SKM-1 (cell line): ENCODE results near the gene HGS.
A peak's percentile ranks its signal among the peaks of the same experiment; 100 is the strongest.
"Not testable (repeated sequence)": the region's sequence is repeated elsewhere in the genome, so short reads cannot be mapped to it uniquely, and the experiment has no call there.

ENCODE experiments used
- DNase-seq: peaks from one replicate; lab custom pipeline; 2025; ENCODE audit not compliant: unreplicated experiment; lab: John Stamatoyannopoulos, UW

The HGS gene

GRCh38 chr17:81656118-81656743, 27.6 kb upstream of the HGS start, which contains the start of gene PDE6G:
Gene PDE6G, minus strand, starts transcription at chr17:81656542. Its CDS starts 3,237 bp downstream, at chr17:81653305.
- DNase-seq, result no peak

- DNase-seq, result peak; percentile 50
Measured at GRCh38 chr17:81656835-81657234, 27.0 kb upstream of the HGS start.

DNA sequence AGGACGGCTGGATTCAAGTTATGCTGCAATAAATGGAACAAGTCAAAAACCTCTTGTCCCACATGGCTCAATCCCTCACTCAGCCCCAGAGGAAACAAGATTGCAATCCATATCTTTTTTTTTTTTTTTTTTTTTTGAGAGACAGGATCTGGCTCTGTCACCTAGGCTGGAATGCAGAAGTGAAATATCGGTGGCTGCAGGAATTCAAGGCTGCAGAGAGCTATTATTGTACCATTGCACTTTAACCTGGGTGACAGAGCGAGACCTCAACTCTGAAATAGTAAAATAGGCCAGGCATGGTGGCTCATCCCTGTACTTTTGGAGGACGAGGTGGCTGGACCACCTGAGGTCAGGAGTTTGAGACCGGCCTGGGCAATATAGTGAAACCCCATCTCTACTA, 24.8 kb upstream of the HGS start:
- DNase-seq, result no peak

DNA sequence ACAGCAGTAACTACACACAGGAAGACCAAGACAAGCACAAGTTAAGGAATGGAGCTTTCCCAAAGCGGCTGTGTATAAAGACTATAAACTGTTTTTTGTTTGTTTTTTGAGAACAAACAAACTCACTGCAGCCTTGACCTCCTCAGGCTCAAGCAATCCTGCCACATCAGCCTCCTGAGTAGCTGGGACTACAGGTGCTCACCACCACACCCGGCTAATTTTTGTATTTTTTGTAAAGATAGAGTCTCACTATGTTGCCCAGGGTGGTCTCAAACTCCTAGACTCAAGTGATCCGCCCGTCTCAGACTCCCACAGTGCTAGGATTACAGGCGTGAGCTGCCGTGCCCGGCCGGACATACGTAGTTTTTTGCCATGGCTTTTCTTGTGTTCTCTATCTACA, 23.4 kb upstream of the HGS start:
- DNase-seq, result no peak

DNA sequence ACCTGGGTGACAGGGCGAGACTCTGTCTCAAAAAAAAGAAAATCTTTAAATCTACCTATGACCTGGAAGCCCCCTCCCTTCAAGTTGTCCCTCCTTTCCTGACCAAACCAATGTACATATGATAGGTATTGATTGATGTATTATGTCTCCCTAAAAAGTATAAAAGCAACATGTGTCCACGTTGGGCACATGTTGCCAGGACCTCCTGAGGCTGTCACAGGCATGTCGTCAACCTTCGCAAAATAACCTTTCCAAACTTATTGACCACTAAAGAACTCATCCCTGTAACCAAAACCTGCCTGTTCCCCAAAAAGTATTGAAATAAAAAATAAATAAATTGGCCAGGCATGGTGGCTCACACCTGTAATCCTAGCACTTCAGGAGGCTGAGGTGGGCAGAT, 21.8 kb upstream of the HGS start:
- DNase-seq, result no peak

DNA sequence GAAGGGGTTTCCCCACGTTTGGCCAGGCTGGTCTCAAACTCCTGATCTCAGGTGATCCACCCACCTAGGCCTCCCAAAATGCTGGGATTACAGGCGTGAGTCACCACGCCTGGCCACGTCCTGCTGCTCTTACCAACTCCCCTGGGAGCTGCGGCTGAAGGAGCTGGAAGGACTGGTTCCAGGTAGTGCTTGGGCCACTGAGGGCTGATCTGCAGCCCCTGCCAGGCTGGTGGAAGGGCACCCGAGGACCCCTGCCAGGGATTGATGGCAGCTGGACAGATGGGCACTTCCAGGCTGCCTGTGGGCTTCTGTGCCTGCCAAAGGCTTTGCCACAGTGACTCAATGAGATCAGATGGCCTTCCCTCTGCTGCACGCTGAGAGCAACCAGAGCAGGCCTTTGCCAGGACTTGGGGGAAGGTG, 19.8 kb upstream of the HGS start:
- no peak for DNase-seq

DNA sequence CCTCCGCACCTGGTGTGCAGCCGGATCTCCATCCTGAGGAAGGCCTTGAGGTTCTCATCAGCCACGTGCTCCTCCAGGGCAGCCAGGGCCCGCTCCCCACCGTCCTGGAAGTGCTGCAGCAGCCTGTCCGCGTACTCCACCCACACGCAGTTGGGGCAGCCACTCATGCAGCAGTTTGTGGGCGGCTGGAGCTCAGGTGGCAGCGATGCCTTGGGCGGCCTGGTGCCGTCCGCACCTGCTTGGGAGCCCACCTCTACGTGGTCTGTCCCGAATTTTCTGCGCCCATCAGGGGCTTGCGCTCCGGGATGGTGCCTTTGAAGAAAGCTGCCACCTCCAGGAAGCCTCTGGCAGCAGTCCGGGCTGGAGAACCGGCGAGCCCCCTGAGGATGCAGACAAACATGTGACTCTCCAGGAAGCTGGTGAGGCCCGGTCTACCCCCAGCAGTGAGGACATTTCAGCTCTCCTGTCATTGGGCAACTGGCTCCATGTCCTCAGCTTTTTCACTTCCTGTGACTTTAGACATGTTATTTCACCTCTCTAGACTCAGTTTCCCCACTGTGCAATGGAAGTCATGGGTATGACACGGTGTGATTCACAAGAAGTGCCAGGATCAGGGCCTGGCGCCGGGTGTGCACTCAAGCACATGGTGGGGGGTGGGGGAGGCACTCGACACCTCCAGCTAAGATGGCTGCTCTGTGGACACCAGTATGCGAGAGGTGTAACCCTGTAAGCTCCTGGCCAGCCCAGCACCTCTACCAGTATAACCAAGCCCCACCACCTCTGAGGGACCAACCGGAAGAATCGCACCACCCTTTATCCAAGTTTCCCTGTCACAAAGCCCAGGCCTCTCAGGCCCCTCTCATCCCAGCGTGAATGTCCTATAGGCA, 18.4 kb upstream of the HGS start:
- DNase-seq, result no peak

GRCh38 chr17:81666092-81666341, 17.8 kb upstream of the HGS start:
- no peak for DNase-seq

DNA sequence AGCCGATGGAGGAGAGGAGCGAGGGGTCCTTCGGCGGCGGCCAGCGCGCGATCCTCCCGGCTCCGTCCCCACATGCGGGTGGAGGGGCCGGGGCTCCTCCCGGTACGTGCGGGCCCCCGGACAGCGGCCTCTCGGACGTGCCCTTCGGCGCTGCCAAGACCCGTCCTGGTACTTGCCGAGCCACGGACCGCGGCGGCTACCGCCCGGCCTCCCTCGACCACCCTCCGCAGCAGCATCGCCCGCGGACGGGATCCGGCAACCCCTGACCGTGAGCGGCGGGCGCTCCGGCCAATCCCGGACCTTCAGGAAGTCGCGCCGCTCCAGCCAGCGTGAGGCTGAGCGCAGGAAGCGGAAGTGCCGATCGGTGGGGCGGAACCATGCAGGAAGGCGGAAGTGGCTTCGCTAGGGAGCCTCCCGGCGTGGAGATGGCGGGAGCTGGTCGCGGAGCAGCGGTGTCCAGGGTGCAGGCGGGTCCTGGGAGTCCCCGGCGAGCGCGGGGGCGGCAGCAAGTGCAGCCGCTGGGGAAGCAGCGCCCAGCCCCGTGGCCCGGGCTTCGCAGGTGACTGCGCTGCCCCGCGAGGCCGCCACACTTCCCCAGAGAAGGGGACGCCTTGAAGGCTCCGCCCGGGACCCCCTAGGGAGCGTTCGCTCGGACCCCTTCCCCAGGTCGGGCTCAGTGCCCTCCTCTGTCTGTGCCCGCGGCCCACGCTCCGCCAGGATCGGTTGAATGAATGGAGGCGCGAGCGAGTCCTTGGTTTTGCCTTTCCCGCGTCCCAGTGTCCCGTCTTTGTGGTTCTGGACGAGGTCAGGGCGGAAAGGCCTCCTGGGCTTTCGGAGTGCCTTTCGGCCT, 17.2 kb upstream of the HGS start, which contains the start of the genes CCDC137 and OXLD1:
TSS of gene CCDC137 (plus strand) at position 396 of the 850 bp plus-strand sequence. CDS start at position 426, 30 bp downstream.
TSS of gene OXLD1 (minus strand) at position 264 of the 850 bp plus-strand sequence. CDS start at position 236, 28 bp downstream.
- DNase-seq, result peak; percentile 76

- DNase-seq, result no peak
Measured at GRCh38 chr17:81667754-81668153, 16.1 kb upstream of the HGS start.

GRCh38 chr17:81672504-81672903, 11.3 kb upstream of the HGS start:
- no peak for DNase-seq

DNA sequence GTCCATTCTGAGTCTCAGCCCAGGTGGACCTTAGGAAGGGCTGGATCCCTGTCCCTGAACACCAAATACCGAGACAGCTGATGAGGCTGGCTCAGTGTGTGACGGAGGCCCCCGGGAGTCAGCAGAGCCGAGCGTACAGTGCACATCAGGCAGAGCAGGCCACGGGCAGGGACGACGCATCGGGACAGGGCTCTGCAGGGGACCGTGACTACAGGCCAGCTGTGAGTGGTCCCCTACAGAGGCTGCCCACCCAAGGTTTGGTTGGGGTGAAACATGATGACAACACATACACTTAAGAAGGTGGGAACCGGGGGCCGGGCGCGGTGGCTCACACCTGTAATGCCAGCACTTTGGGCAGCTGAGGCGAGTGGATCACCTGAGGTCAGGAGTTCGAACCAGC, 10.9 kb upstream of the HGS start:
- DNase-seq, result no peak

DNA sequence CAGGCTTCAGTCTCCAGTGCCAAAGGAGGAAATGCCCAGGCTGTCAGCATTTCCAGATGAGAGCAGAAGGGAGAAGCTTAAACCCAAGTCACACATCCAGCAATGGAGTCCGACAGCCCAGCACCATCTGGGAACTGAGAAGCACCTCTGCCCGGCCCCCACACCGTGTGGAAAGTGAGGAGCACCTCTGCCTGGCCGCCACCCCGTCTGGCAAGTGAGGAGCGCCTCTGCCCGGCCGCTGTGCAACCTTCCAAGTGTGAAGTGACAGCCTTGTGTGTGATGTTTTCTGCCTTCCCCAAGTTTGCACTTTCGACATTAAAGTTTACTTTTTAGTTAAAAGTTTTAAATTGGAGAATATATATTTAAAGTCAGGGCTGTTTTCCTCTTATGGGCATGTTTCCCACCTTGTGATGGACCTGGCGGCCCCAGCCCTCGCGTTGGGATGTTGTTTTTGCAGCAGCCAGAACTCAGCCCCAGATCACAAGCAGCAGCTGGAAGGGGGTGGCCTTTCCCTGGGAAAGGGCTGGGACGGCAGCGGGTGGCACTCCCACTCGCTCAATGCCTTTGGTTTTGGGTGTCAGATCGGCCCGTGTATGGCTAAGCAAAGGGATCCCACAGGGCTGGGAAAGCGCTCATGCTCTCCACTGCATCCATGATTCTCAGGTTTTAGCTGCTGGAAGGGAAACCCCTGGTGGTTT, 10.1 kb upstream of the HGS start:
- no peak for DNase-seq

DNA sequence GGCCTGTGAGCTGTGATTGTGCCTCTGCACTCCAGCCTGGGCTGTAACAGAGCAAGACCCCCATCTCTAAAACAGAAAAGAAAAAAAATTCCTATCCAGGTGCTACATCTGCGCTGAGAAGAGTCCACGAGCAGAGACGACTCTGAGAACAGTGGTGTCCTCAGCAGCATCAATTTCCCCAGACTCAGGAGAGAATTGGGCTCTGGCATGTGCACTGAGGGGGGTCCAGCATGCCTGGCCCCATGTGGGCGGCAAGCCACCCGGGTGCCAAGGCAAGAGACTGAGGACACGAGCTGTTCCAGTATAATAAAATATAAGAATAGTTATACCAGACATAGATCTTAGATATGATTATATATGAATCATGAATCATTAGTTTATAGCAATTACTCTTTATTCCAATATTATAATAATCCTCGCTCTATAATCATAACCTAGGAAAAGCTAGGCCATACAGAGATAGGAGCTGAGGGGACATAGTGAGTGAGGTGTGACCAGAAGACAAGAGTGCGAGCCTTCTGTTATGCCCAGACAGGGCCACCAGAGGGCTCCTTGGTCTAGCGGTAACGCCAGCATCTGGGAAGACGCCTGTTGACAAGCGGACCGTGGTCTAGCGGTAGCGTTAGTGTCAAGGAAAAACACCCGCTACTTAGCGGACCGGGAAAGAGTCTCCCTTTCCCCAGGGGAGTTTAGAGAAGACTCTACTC, 8.1 kb upstream of the HGS start:
- not testable (repeated sequence) for DNase-seq

DNA sequence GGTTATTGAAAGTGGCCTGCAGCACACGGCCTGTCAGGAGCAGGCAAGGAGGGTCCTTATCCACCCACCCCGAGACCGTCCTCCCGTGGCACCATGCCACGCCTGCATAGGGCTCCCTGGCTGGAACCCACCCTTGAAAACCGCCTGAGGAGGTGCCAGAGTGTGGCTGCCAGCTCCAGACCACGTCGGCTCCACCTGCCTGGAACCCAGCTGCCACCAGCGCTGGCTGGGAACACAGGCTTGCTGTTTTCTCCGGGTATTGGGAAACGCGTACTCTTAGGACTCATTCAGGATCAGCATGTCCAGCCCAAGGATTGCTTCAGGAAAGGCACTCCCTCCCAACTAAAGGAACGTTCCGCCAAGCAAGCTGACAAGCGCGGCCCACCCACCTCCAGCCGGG, 6.9 kb upstream of the HGS start:
- no peak for DNase-seq

DNA sequence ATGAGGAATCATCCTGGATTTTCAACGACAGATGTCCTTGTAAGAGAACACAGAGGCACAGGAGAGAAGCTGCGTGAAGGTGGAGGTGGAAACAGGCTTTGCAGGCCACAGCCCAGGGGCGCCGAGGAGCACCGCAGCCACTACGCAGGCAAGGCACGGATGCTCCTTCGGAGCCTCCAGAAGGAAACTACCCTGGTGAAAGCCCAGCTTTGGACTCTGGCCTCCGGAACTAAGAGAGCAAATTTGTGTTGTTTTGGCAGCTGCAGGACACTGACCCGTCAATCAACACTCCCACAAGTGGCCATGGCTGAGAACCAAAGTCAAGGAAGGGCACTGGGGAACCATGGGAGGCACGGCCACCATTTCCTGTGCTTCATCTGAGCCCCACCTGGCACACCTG, 3.7 kb upstream of the HGS start:
- no peak for DNase-seq

DNA sequence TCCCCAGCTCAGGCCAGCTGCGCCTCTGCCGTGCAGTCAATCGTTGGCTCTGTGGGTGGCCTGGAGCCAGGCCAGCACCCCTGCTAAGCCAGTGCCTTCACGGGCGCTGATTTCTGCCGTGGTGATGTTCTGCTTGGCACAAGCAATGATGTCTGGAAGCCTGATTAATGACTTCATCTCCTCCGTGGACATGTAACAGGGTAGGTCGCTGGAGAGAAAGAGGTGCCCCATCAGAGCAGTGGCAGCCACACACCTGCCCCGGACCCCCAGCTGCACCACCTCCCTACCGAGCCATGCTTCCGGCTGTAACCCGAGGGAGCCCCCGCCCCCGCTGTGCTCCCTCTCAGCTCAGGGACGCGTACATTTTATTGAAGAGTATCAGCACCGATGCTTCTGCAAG, 2.1 kb upstream of the HGS start:
- no peak for DNase-seq

DNA sequence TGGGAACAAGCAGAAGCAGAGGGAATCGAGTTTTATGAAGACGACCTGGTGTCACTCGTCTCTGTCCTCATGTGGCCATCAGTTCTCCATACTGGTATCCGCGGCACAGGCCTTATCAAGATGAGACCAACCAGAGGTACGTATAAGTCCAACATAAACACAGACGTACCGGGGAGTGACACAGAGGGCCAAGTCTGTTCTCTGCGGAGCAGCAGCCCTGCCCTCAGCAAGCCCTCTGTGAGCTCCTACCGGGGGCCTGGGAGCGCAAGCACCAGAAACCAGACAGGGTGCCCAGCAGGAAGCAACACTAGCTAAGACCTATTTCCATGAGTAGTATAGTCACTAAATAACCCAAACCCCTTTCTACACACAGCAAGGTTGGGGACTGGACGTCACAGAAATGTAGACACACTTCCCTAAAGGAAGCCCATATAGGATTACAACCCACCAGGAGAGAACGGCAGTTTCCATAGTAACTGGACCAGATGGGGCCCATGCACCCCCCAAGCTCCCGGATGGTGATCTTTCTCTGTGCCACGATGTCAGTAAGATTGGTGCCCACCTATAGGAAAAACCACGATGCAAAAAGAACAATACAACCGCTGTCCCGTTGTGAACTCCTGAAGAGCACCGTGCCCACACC, 1.1 kb upstream of the HGS start:
- DNase-seq, result no peak

GRCh38 chr17:81683208-81683583, 615 bp upstream of the HGS start:
- no peak for DNase-seq

- DNase-seq, result no peak
Measured at GRCh38 chr17:81684442-81684911, 666 bp downstream of the HGS start.
